ENCODE measurements around the gene MCFD2. TPM values are rescaled to one million over a fixed set of nuclear protein-coding genes. Genes with fewer than 3 reads are reported as not detected.

Gene MCFD2
- total RNA-seq, 1 donor from 2014 or later: 82.3 TPM

DNA sequence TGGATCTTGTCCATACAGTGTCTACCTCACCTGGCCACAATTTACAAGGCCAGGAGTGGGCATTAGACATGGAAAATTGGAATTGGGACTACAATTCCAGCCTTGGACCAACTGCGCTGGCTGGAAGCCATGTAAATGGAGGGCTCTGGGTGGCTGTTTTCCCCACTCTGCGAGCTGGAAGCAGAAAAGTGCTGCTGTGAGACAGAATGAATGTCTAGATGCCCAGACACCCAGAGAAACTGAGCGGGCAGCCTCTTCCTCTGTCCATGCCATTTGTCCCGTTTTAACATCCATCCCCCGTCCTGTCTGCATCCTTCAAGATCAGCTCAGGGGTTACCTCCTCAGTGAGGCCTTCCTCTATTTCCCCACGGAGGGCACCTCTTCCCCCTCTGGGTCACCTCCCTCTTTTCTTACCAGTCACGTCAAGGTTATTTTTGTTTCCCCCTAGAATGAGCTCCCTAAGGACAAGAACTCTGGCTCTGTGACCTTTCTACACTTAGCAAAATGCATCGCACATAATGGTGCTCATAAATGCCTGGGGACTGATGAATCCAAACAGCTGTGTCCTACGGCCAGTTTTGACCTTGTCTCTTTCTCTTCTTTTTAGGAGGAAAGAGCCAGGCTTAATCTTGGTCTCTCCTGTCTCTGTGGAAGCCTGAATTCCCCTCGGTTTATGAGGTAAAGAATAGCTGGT lies 41.2 kb downstream of the MCFD2 start:
- no peak overlapping the region for H3K4me3 ChIP-seq
- no peaks in the 10 kb centered on the region for H3K36me3 ChIP-seq
- intact Hi-C loops (cut with DNase I): no loop called here
- no peak for DNase-seq
- TF ChIP-seq, protein P1, sequence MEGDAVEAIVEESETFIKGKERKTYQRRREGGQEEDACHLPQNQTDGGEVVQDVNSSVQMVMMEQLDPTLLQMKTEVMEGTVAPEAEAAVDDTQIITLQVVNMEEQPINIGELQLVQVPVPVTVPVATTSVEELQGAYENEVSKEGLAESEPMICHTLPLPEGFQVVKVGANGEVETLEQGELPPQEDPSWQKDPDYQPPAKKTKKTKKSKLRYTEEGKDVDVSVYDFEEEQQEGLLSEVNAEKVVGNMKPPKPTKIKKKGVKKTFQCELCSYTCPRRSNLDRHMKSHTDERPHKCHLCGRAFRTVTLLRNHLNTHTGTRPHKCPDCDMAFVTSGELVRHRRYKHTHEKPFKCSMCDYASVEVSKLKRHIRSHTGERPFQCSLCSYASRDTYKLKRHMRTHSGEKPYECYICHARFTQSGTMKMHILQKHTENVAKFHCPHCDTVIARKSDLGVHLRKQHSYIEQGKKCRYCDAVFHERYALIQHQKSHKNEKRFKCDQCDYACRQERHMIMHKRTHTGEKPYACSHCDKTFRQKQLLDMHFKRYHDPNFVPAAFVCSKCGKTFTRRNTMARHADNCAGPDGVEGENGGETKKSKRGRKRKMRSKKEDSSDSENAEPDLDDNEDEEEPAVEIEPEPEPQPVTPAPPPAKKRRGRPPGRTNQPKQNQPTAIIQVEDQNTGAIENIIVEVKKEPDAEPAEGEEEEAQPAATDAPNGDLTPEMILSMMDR (IDR thresholded peaks at IDR 0.05): no peak
- no peaks in the 10 kb centered on the region for H3K27me3 ChIP-seq (ENCODE audit: low read depth)
- peaks cover 58% of the 10 kb centered on the region for H3K4me1 ChIP-seq
- no peaks in the 10 kb centered on the region for H3K9me3 ChIP-seq
- no peak for ATAC-seq
- no peak overlapping the region for H3K27ac ChIP-seq

DNA sequence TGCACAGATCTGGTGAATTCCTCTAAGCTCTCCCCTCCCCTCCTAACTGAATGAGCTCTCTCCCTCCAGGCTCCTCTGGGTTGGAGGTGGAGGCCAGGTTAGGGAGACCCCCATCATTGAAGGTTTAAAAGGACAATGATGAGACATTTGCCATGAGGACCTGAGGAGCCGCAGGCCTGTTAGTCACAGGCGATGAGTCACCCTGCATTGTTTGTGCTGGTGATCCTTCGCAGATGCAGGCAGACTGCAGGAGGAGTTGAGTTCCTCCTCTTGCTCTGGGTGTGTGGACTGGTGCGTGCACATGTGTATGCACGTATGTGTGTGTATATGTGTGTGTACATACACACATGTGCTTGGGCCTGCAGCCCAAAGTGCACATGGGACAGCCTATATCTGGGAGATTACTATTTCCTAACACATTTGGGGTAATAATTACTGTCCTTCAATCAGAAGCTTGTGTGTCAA lies 42.0 kb downstream of the MCFD2 start:
- Histone ChIP-seq H3K36me3 (no peaks in the 10 kb centered on the region), H3K27ac (no peak overlapping the region), H3K27me3 (ENCODE audit: low read depth) (no peaks in the 10 kb centered on the region), H3K4me3 (no peak overlapping the region), H3K4me1 (peaks cover 63% of the 10 kb centered on the region), H3K9me3 (no peaks in the 10 kb centered on the region)
- DNase-seq (no peak), ATAC-seq (peak; percentile 22 to 67)
- TF ChIP-seq, protein P1 (IDR thresholded peaks at IDR 0.05): no peak
- intact Hi-C loops (cut with DNase I): no loop called here

DNA sequence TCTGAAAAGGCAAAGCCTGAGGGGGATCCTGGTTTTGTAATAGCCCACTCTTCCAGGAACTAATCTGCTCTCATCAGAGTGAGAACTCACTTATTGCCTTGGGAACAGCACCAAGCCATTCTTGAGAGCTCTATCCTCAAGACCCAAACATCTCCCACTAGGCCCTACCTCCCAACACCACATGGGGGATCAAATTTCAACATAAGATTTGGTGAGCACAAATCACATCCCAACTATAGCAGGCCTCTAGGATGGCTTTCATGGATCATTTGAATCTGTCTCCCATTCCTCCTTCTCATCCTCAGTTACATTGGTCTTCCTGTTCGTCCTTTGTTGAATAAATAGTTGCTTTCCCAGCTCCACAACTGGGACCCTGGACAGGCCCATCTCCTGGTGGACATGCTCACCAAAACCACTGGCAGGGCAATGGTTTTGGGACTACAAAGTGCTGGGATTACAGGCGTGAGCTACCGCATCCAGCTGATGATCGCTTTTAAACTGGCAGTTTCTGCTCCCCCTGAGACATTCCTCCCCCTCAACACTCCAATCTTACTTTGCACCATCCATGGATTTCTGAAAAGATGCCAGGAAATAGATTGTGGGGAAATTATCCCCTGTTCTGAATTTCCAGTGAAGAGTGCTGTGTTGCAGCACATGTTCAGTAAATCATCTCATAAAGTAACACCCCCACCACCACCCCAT lies 42.6 kb downstream of the MCFD2 start:
- TF ChIP-seq, protein P1 (IDR thresholded peaks at IDR 0.05): no peak
- H3K36me3 ChIP-seq: no peaks in the 10 kb centered on the region
- no peaks in the 10 kb centered on the region for H3K27me3 ChIP-seq (ENCODE audit: low read depth)
- H3K4me3 ChIP-seq: no peak overlapping the region
- DNase-seq (no peak), ATAC-seq (no peak)
- no peak overlapping the region for H3K27ac ChIP-seq
- no peaks in the 10 kb centered on the region for H3K9me3 ChIP-seq
- intact Hi-C loops (cut with DNase I): no loop called here
- H3K4me1 ChIP-seq: peaks cover 63% of the 10 kb centered on the region

DNA sequence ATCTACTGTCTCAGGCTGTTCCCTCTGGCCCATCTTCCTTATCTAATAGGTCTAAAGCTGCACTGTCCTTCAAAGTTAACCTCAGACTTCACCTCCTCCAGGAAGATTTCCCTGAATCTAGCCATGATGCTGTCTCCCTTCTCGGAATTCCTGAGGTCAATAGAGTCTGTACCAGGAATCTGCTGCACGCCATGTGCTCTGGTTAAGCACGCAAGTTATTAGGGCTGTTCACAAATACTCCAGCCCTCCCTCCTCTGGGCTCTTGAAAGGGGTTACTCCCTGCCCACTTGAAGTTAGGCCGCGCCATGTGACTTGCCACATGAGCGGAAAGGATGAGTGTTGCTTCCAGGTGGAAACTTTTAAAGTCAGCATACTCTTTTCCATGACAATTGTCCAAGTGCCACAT lies 43.6 kb downstream of the MCFD2 start:
- no peak overlapping the region for H3K4me3 ChIP-seq
- peak overlapping the region; percentile 51 for H3K27ac ChIP-seq
- no peaks in the 10 kb centered on the region for H3K27me3 ChIP-seq (ENCODE audit: low read depth)
- H3K4me1 ChIP-seq: peaks cover 67% of the 10 kb centered on the region
- TF ChIP-seq, protein P1 (IDR thresholded peaks at IDR 0.05): no peak
- intact Hi-C loops (cut with DNase I): no loop called here
- H3K36me3 ChIP-seq: no peaks in the 10 kb centered on the region
- peak; percentile 81 to 92 for ATAC-seq
- DNase-seq: peak; percentile 80
- H3K9me3 ChIP-seq: no peaks in the 10 kb centered on the region

DNA sequence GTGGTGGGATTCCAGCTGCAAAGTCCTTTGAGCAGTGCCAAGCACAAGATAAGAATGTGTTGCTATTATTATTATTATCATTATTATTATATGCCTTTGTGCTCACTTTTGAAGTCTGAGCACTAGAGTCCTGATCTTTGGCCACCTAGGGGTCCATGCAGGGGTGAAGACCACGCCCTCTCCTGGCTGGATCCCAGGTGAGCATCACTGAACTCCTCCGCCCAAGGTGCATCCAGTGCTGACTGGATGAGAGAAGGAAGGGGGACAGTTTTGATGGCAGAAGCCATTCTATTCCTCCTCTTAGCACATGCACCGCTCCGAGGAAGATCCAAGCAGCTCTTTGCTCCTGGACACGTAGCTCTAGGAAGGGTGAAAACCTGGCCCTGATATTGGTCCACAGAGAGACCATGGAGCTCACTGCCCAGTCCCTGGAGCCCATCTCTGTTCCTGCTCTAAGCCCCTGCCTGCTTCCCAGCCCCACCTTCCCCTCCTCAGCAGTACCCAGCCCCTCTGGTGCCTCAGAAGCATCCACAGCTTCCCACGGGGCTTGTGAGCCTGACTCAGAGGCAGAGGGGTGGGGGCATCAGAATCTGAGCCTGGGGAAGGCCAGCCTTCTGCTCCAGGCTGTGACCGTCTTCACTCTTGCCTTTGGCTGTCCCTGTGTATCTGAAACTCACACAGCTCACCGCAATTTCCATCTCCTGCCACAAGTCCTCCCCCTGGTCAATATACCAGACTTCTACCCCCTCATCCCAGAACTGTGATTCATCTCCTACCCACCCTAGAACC lies 45.4 kb downstream of the MCFD2 start:
- Histone ChIP-seq H3K27me3 (ENCODE audit: low read depth) (no peaks in the 10 kb centered on the region), H3K4me3 (no peak overlapping the region), H3K4me1 (peaks cover 68% of the 10 kb centered on the region), H3K36me3 (no peaks in the 10 kb centered on the region), H3K27ac (no peak overlapping the region), H3K9me3 (peaks cover 2% of the 10 kb centered on the region)
- intact Hi-C loops (cut with DNase I): no loop called here
- TF ChIP-seq, protein P1 (IDR thresholded peaks at IDR 0.05): no peak
- DNase-seq (no peak), ATAC-seq (no peak)

All from lower lobe of right lung (tissue), 2 donors.